NCI-H2171 (cell line): ENCODE data around the gene C16orf95.
"Not testable (repeated sequence)": the region's sequence is repeated elsewhere in the genome, so short reads cannot be mapped to it uniquely, and the experiment has no call there.

Experiments used
- DNase-seq: peaks from one replicate; lab custom pipeline; 2025; lab: John Stamatoyannopoulos, UW

C16orf95 gene

GRCh38 chr16:87316923-87317749, at the start of gene C16orf95:
C16orf95 (minus strand) TSS chr16:87317392; CDS start chr16:87317242, 150 bp downstream.
- DNase-seq = peak; percentile 94

- DNase-seq = no peak
Measured at GRCh38 chr16:87366930-87367329, 49.7 kb upstream of the C16orf95 start.

GRCh38 chr16:87366288-87366687, 49.1 kb upstream of the C16orf95 start:
- DNase-seq = no peak

GRCh38 chr16:87365021-87365713, 48.0 kb upstream of the C16orf95 start:
- no peak for DNase-seq

- DNase-seq = no peak
Measured at GRCh38 chr16:87363771-87364455, 46.7 kb upstream of the C16orf95 start.

GRCh38 chr16:87362828-87363559, 45.8 kb upstream of the C16orf95 start:
- DNase-seq = not testable (repeated sequence)

GRCh38 chr16:87361916-87362619, 44.9 kb upstream of the C16orf95 start:
- DNase-seq = no peak

GRCh38 chr16:87360862-87361610, 43.8 kb upstream of the C16orf95 start:
- DNase-seq = no peak

- DNase-seq = no peak
Measured at GRCh38 chr16:87359121-87359520, 41.9 kb upstream of the C16orf95 start.

GRCh38 chr16:87358696-87359095, 41.5 kb upstream of the C16orf95 start:
- DNase-seq = no peak

GRCh38 chr16:87358250-87358649, 41.1 kb upstream of the C16orf95 start:
- DNase-seq = no peak

- DNase-seq = no peak
Measured at GRCh38 chr16:87356491-87356853, 39.3 kb upstream of the C16orf95 start.

- DNase-seq = no peak
Measured at GRCh38 chr16:87353613-87354012, 36.4 kb upstream of the C16orf95 start.

GRCh38 chr16:87352818-87353217, 35.6 kb upstream of the C16orf95 start:
- DNase-seq = no peak

GRCh38 chr16:87351320-87351698, 34.1 kb upstream of the C16orf95 start:
- no peak for DNase-seq

- no peak for DNase-seq
Measured at GRCh38 chr16:87350681-87351319, 33.6 kb upstream of the C16orf95 start.

GRCh38 chr16:87350031-87350430, 32.8 kb upstream of the C16orf95 start:
- no peak for DNase-seq

- no peak for DNase-seq
Measured at GRCh38 chr16:87348616-87349157, 31.5 kb upstream of the C16orf95 start.

GRCh38 chr16:87347932-87348615, 30.9 kb upstream of the C16orf95 start:
- no peak for DNase-seq
